ENCODE data around the gene VCX3A.
"Not testable (repeated sequence)": the region's sequence is repeated elsewhere in the genome, so short reads cannot be mapped to it uniquely, and the experiment has no call there.

Gene VCX3A

DNA sequence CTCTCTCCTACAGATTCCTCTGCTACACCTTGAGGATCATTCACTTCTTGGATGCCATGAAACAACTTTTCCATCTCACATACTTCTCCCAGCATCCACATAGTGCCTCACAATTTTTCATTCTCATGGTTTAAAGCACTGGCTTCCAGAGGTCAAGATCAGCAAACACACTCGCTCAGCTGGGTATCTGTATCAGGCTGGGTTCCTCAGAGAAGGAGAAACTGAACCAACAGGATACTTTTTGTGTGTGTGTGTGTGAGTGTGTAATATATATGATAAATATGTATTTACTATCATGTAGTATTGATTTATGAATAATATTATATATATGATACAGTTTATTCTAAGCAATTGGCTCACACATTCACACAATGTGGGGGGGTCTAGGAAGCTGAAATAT is at the start of gene VCX3A:
VCX3A (minus strand) TSS at position 101 of the 400 bp plus-strand sequence. CDS start 621 bp downstream, outside the sequence.
- DNase-seq (ENCODE audit: low read depth): not testable (repeated sequence)

DNA sequence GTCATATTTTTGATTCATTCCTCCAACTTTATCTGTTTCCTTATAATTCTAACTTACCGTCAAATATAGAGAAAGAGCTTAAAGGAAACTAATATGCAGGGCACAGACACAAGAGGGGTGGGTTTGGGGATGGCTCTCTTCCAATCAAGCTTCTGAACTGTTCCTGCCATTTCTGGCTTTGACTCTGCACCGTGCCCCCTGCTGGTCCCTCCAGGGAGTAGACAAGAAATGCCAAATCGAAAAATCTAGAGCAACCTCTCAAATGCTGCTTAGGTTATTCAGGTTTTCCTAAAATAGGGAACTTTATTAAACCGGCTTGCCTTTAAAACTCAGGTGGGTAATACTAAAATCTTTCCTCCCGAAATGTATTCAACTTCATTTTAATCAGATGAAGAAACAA is 39.8 kb upstream of the VCX3A start:
- no peak for DNase-seq (ENCODE audit: low read depth)

DNA sequence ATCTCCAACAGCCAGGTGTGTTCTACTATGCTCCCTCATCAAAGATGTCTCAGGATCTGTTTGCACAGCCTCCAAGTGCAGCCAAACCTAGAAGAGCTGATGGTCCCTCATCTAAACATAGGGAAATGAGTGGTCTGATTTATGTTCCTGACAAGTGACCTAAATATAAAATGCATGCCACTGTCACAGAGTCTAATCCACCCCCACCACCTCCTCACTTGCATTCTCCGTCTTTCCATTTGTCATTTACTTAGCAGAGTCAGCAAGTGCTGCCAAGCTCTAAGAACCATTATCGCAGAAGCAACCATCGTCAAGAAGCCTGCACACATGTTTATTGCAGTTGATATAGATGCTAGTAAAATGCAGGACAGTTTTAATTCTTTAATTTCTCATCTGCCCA is 33.1 kb upstream of the VCX3A start:
- DNase-seq (ENCODE audit: low read depth): no peak

DNA sequence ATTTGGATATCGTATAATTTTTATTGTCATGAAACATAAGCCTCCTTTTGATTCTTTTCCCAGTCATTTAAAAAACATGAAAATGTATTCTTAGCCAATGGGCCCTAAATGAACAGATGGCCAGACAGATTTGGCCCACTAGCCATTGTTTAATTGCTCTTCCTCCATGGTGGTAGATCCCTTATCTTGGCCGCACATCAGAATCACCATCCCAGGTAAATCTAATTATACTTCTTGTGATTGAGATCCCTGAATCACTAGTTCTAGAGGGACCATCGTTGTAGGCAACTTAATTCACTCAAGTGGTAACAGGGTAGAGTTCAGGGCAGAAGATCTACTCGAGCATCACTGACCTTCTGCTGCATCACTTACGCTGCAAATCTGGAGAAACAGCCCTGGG is 24.1 kb upstream of the VCX3A start:
- no peak for DNase-seq (ENCODE audit: low read depth)

DNA sequence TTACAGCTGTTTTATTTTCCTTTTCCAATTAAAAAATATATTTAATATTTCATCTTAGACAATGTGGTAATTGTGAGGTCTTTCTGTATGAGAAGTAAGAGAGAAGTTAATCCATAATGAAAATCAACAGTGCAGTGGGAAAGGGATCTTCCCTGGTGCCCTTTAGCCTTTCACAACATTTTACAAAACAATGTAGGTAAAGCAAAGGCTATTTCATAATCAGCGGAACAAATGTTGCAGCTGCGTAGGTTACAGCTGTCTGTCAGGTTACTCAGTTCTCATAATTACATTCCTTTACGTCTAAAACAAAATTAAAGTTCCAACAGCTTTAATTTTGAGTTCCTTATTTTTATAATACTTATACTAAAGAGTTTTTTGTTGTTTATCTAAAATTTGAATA is 22.8 kb upstream of the VCX3A start:
- no peak for DNase-seq (ENCODE audit: low read depth)

DNA sequence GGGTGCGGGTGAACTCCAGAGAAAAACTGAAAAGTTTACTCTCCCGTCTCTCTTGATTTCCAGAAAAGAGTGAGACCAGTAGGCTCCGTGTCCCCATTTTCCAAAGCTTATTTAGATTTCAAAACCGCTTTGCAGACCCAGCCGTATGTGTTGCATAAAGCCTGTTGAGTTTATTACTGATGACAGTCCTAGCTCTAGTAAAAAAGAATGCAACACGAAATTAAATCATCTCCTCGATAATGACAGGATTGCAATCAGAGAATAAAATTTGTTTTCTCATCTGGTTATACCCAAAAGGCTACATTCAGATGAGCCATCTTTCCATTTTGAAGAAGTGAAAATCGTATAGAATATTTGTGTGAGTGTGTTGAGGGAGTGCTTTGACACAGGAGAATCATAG is 16.1 kb upstream of the VCX3A start:
- no peak for DNase-seq (ENCODE audit: low read depth)

DNA sequence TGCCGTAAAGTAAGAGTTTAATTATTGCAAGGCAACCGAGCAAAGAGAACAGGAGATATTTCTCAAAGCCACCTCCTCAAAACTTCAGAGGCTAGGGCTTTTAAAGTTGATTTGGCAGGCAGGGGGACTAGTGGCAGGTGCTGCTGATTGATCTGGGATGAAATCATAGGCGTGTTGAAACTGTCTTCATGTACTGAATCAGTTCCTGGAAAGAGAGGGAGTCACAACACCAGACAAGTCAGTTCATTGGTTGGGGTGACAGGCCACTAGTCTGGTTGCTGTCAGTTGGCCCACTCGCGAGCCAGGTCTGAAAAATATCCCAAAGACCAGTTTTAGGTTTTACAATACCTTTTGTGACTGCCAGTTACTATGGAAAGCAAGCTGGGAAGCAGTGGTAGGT is 10.8 kb upstream of the VCX3A start:
- DNase-seq (ENCODE audit: low read depth): no peak

DNA sequence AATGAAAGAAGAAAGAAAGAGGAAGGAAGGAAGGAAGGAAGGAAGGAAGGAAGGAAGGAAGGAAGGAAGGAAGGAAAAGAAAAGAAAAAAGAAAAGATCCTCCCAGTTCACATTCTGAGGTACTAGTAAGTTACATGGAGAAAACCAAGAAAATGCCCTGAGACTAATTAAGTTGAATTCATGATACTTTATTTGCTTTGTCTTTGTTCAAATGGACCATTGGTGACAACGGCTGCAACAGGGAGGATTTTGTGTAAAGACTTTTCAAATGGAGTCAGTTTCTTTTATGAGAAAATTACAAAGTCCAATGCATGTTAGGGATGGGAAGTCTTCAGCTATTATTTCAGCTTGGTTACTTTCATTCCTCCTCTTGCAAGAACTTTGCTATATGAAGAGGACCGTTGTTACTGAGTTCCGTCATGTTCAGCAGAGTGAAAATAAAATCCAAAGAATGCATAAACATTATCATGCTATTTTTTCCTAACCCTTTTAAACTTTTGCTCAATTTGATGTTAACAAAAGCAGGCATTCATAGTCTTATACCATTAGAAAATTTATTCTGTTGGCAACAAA is 8.3 kb downstream of the VCX3A start:
- DNase-seq (ENCODE audit: low read depth): no peak

DNA sequence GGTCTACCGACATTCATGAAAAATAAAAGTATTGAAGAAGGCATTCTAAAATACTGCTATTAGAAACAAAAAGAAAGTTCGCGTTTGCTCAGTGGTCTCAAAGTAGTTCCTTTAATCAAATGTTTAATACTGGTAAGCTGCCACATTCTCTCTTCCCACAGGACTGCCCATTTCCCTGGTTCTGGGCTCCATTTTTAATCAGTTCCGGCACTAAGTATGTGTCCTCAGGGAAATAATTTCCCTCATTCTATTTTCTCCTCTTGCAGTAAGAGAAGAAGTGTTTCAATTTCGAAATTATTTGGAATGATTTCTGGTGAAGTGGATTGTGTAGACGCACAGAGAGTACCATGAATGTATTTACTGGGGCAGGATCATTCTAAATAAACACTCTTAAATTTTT is 17.5 kb downstream of the VCX3A start:
- no peak for DNase-seq (ENCODE audit: low read depth)

DNA sequence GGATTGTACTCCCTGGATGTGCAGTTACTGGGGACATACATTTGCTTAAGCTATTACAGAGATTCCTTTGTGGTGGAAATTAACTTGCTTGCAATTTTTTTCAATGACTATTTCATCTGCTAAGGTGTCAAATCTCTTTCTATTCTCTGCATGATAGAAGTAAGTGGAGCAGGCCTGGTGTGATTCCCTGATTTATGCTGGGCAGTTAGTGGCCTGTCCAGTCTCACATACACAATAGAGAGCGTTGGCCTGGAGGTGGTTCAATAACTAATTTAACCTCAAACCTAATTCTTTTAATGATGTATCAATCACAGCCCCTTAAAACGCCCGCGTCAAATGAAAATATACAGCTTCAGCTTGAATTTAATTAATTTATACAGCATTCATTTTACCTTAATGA is 28.5 kb downstream of the VCX3A start:
- DNase-seq (ENCODE audit: low read depth): no peak

DNA sequence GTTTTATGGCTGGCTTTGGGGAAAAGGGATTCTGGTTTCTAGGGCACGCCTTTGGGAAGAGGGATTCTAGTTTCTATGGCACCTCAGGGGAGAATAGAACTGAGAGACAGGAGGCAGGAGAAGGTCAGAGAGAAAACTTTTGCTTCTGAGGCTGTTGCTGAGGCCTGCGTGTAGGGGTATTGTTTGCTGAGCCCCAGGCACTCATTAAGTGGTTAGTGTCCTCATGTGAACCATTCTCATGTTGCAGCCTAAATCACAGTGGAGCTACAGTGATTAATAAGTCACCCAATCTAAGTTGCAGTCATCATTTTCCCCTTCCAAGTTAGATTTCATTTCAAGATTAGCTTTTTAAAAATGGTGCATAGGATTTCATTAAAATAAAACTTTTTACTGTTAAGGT is 29.0 kb downstream of the VCX3A start:
- DNase-seq (ENCODE audit: low read depth): no peak

DNA sequence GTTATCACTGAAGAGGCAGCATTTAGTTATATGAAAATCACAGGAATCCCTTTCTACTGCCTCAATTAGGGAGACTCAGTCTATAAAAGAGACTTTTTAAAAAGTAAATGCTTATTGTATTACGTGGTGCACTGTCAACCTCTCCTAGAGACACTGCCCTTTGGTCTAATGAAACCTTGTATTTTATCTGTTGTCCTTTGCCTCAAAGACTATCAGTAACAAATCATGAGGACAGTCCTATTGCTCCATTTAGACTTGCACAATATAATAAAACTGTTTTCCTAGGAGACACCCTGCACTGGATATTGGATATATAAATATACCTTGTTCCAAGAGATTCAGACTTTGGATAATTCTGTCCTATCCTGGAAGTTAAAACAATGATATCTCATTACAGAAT is 34.2 kb downstream of the VCX3A start:
- DNase-seq (ENCODE audit: low read depth): no peak

DNA sequence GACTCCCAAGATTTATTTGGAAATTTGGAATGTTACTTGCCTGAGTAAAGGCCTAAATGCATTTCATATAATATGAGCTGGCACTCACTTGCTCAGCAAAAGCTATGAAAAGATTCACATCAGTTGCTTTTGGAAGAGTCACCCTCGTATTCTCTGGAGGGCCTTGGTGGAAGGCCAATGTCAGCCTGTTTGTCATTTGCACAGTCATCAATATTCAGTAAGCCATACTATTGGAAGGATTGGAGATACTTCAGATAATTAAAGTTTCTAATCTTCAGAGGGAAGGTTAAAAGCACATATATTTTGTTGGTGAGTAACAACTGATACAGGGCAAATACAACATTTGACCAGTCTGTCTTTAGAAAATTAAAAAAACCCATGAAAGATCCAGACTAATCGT is 36.6 kb downstream of the VCX3A start:
- DNase-seq (ENCODE audit: low read depth): no peak

Data from non-pigmented ciliary epithelial cell (primary cell).